GM12801 (cell line): ENCODE results near the gene HSF5.

ENCODE experiments used
- TF ChIP-seq, protein P1 (sequence below): IDR thresholded peaks from one replicate; pipeline ENCODE4 v1.5.1; 2011; ENCODE audit warnings: control low read depth; ENCODE audit not compliant: insufficient read length; ENCODE audit errors: extremely low read depth

The HSF5 gene, protein sequence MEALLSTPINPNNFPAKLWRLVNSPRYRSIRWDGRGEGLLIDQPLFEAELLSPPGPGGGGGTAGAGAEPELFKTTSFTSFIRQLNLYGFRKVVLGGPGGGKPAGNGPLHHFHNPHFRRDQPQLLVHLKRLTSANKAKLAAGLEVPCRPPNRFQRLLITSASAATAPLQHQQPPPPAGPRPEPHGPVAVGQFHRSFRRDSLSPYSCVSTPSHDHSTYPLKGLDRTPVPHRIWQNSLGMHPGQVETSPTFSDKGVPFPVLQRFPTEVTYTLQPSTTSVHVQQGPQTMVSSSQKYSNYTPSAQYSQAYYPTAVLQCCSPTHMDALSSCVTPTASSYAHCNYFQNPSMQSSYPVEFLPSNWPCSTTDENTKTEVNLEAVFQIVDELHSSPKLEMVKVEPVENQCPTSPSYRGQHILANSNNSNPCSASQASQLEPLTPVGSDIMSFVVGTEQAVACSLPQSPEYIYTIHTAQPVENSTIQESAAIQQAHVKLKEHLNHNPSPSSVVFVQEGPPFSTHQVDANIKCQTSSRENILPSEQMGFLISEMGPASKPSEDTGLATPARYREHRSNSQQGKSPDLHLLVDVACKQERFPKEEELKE

DNA sequence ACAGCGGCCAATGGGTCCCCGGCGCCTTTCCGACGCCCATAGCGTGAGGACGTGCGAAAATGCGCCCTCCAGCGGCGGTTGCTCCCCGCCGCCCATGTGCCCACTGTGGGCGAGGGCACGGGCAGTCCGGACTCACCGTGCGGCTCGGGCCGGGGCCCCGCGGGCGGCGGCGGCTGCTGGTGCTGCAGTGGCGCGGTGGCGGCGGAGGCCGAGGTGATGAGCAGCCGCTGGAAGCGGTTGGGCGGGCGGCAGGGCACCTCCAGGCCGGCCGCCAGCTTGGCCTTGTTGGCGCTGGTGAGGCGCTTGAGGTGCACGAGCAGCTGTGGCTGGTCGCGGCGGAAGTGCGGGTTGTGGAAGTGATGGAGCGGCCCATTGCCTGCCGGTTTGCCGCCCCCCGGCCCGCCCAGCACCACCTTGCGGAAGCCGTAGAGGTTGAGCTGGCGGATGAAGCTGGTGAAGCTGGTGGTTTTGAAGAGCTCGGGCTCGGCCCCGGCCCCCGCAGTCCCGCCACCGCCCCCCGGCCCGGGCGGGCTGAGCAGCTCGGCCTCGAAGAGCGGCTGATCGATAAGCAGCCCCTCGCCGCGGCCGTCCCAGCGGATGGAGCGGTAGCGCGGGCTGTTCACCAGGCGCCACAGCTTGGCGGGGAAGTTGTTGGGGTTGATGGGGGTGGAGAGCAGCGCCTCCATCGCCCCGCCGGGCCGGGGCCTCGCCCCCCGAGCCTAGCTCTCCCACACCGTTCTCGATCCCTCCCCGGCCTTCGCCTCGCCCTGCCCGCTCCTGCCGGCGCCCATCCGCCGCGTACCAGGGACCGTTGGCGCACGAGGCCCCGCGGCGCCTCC is at the start of gene HSF5:
HSF5 (minus strand) TSS at position 820 of the 839 bp plus-strand sequence; CDS start at position 686, 134 bp downstream.
- TF ChIP-seq, protein P1, sequence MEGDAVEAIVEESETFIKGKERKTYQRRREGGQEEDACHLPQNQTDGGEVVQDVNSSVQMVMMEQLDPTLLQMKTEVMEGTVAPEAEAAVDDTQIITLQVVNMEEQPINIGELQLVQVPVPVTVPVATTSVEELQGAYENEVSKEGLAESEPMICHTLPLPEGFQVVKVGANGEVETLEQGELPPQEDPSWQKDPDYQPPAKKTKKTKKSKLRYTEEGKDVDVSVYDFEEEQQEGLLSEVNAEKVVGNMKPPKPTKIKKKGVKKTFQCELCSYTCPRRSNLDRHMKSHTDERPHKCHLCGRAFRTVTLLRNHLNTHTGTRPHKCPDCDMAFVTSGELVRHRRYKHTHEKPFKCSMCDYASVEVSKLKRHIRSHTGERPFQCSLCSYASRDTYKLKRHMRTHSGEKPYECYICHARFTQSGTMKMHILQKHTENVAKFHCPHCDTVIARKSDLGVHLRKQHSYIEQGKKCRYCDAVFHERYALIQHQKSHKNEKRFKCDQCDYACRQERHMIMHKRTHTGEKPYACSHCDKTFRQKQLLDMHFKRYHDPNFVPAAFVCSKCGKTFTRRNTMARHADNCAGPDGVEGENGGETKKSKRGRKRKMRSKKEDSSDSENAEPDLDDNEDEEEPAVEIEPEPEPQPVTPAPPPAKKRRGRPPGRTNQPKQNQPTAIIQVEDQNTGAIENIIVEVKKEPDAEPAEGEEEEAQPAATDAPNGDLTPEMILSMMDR: no peak

DNA sequence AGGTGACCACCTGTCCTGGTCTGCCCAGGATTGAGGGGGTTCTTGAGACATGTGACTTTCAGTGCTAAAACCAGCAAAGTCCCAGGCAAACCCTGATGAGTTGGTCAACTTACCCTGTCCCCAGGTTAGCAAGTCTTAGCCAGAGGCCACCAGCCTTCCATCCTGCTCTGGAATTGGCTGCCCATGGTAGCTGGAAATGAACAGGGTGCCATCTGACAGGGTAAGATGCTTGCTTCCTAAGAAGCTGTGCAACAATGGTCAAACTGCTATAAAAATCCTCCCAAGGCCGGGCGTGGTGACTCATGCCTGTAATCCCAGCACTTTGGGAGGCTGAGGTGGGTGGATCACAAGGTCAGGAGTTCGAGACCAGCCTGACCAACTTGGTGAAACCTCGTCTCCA is 49.1 kb upstream of the HSF5 start:
- TF ChIP-seq, protein P1: no peak

DNA sequence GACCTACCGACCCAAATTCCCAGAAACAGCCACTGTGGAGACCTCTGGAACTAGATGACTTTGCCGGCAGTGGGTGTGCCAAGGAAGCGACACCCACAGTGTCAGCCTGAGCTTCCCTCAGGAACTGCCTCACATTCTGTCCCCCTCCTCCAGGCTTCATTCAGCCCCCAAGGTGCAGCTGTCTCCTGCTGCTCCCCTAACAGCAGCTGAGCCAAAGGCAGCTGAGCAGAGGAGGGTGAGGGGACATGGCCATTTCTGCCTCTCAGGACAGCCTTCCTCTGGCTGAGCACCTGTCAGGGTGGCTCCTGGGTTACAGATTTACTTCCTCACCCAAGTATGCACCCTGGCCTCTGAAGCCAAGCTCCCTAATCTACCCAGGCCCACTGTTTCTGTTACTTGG is 48.3 kb upstream of the HSF5 start:
- TF ChIP-seq, protein P1: no peak

DNA sequence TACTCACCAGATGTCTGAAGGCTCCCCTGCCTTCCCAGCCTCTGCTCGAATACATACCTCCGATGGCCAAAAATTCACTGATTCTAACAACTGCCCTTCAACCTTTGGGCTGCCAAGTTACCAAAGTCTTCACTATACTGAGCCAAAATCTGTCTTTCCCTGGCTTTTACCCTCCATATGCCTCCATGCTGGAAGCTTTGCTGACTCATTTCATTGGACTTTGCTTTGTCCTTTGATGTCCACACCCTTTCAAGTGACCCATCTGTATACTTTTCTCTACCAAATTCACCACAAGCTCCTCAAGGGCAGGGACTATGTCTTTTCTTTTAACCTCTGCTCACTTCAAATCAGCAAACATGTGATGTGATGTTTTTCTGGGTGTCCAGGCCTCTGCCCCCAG is 47.2 kb upstream of the HSF5 start:
- TF ChIP-seq, protein P1: no peak

DNA sequence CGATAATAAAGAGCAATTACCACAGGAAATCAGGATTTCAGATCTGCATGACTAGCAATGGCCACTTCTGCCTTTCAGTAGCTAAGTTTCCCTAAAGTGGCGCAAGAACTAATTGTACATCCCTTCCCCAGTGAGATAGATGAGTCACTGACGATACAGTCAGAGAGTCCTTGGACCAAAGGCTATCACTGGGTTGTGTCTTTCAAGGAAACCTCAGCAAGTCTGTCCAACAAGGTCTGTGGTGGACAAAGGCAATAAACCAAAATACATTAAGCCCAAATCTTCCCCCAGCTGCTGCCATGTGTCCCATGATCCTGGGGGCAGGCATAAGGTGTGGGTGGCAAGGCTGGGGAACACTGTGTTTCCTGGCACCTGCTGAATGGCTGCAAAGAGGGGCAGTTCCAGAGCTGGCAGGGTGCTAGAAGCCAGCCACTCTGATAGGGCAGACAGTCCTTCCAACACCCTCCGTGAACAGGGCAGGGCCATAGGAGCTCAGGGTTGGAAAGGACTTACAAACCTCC is 46.8 kb upstream of the HSF5 start:
- TF ChIP-seq, protein P1: no peak

DNA sequence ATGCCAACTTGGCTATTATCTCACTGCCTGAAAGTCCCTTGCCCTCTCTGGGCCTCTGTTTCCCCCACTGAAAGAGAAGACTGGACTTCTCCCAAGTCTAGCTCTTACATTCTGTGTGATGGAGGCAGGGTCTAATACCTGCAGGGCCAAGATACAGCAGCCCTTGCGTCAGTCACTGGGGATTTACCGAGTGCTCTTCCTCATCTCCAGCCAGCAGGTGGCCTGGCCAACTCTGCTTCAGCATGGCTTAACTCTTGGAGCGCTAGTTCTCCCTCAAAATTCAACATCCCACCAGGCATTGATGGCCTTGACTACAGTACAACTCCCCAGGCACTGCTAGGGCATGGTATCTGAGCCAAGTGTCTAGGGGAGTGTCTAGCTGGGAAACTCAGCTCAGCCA is 46.1 kb upstream of the HSF5 start:
- TF ChIP-seq, protein P1: no peak
